GM12801 (cell line): ENCODE data around the gene IGSF10.

Source experiments
- TF ChIP-seq, protein P1 (sequence below): IDR thresholded peaks from one replicate; pipeline ENCODE4 v1.5.1; 2011; ENCODE audit warnings: control low read depth; ENCODE audit not compliant: insufficient read length; ENCODE audit errors: extremely low read depth

Gene IGSF10

DNA sequence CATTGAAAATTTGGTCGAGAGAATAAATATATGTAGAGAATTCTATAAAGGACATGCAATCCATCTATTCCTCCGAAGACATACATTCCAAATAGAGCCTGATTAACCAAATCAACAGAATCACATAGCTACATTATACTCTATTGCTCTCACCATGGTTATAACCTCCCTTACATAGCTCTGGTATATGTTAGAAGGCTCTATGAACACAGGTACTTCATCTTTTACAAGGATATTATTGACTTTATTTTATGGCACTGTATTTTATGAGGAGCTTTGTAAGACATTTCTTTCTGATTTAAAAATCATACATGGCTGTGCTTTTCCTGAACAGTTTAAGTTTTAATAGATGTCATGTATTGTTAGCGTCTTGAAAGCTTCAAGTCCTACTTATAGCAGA lies 4.8 kb downstream of the IGSF10 start:
- TF ChIP-seq, protein P1, sequence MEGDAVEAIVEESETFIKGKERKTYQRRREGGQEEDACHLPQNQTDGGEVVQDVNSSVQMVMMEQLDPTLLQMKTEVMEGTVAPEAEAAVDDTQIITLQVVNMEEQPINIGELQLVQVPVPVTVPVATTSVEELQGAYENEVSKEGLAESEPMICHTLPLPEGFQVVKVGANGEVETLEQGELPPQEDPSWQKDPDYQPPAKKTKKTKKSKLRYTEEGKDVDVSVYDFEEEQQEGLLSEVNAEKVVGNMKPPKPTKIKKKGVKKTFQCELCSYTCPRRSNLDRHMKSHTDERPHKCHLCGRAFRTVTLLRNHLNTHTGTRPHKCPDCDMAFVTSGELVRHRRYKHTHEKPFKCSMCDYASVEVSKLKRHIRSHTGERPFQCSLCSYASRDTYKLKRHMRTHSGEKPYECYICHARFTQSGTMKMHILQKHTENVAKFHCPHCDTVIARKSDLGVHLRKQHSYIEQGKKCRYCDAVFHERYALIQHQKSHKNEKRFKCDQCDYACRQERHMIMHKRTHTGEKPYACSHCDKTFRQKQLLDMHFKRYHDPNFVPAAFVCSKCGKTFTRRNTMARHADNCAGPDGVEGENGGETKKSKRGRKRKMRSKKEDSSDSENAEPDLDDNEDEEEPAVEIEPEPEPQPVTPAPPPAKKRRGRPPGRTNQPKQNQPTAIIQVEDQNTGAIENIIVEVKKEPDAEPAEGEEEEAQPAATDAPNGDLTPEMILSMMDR, result no peak

- TF ChIP-seq, protein P1, result no peak
Observed at GRCh38 chr3:151452841-151453240, 8.0 kb downstream of the IGSF10 start.

- TF ChIP-seq, protein P1, result no peak
Observed at GRCh38 chr3:151452368-151452767, 8.5 kb downstream of the IGSF10 start.

DNA sequence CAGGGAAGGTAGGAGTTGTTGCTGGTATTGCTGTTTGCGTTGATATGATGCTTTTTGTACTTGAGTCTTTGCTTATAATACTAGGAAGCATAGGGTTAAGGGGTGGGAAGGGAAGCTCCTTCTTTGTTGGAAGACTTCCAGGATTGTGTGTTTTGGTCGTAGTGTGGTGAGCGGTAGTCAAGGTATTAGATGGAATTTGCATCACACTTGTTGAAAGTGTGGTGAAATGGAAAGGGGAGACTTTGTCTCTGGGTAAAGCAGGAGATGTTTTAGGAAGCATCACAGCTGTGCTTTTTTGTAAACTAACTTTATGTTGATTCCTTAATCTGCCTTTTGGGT lies 14.9 kb downstream of the IGSF10 start:
- TF ChIP-seq, protein P1, result no peak

DNA sequence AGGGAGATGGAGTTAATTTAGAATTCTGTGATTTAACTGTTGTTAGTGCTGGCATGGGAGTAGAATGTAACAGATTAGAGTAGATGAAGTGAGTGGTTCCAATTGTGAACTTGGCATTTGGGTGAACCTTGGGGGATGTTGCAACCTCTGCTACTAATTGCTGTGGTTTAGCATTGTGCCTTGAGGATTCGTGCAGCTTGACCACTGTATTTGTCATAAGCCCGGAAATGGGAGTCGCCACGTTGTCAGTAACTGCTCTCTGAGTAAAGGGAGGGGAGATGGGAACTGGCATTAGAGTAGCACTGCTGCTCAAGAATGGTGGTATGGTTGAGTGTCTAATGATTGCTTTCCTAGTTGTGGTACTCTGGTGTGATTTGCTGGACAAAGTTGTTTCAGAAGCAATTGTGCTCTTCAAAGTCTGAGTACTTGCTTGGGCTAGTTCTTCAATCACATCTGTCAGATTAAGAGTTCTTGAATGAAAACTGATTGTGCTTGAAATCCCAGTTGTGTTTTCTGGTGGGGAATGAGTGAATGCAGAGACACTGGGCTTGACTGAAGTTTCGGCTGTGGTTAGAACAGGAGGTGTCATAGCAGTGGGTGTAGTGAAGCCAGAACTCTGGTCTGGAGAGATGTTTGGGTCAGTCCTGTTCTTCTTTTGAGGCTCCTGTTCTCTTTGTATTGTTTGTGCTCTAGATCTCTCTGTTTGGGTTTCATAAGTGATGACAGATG lies 15.4 kb downstream of the IGSF10 start:
- TF ChIP-seq, protein P1, result no peak

- TF ChIP-seq, protein P1, result no peak
Observed at GRCh38 chr3:151443583-151443982, 17.3 kb downstream of the IGSF10 start.

- TF ChIP-seq, protein P1, result no peak
Observed at GRCh38 chr3:151440940-151441339, 19.9 kb downstream of the IGSF10 start.
